HepG2 (cell line): ENCODE measurements around the gene ABHD13. TPM values are rescaled to one million over a fixed set of nuclear protein-coding genes. Genes with fewer than 3 reads are reported as not detected.

Source experiments
- AGO1 ChIP-seq: fragments of 200-400 bp; formaldehyde crosslinking; IDR thresholded peaks from 2 replicates; pipeline ENCODE4 v1.6.1; 2017; ENCODE audit warnings: mild to moderate bottlenecking, low read depth, low read length, moderate library complexity; ENCODE audit not compliant: poor library complexity, severe bottlenecking
- FLYWCH1 ChIP-seq: sonication (generic); formaldehyde crosslinking; IDR thresholded peaks from 2 replicates; pipeline ENCODE4 v1.8.1; 2023; ENCODE audit warnings: mild to moderate bottlenecking, missing genetic modification reagents
- GATA4 ChIP-seq: sonication (generic); IDR thresholded peaks from 2 replicates; pipeline ENCODE4 v1.6.1; 2016; ENCODE audit warnings: antibody characterized with exemption, low read depth, borderline replicate concordance
- HMG20B ChIP-seq: conservative IDR thresholded peaks from 2 replicates; pipeline ENCODE4 v1.6.1; 2016; ENCODE audit warnings: missing genetic modification reagents, missing compliant biosample characterization
- HOXA7 ChIP-seq: sonication (generic); formaldehyde crosslinking; IDR thresholded peaks from 2 replicates; pipeline ENCODE4 v1.8.1; 2022; ENCODE audit warnings: mild to moderate bottlenecking, missing genetic modification reagents, moderate library complexity
- ISX ChIP-seq: sonication (generic); formaldehyde crosslinking; conservative IDR thresholded peaks from 2 replicates; pipeline ENCODE4 v1.5.0; 2020; ENCODE audit warnings: missing genetic modification reagents
- KDM6A ChIP-seq: IDR thresholded peaks from 2 replicates; pipeline ENCODE4 v1.6.1; 2016; ENCODE audit warnings: low read depth
- MED1 ChIP-seq: sonication (generic); formaldehyde crosslinking; IDR thresholded peaks from 2 replicates; pipeline ENCODE4 v1.4.0; 2020; ENCODE audit warnings: missing genetic modification reagents
- MTF1 ChIP-seq: sonication (generic); formaldehyde crosslinking; IDR thresholded peaks from 2 replicates; pipeline ENCODE4 v1.5.0; 2020; ENCODE audit warnings: missing genetic modification reagents
- NPAS2 ChIP-seq: sonication (generic); formaldehyde crosslinking; IDR thresholded peaks from 2 replicates; pipeline ENCODE4 v1.8.0; 2022; ENCODE audit warnings: mild to moderate bottlenecking, missing genetic modification reagents, borderline replicate concordance
- RORA ChIP-seq: sonication (generic); formaldehyde crosslinking; IDR thresholded peaks from 2 replicates; pipeline ENCODE4 v1.5.0; 2020; ENCODE audit warnings: mild to moderate bottlenecking, missing genetic modification reagents, moderate library complexity
- SMAD1 ChIP-seq: sonication (generic); formaldehyde crosslinking; IDR thresholded peaks from 2 replicates; pipeline ENCODE4 v1.4.0; 2020; ENCODE audit warnings: missing genetic modification reagents, low read depth, mild to moderate bottlenecking, borderline replicate concordance
- TBX2 ChIP-seq: sonication (generic); formaldehyde crosslinking; IDR thresholded peaks from 2 replicates; pipeline ENCODE4 v1.5.0; 2020; ENCODE audit warnings: missing genetic modification reagents, mild to moderate bottlenecking, borderline replicate concordance
- ZMYM4 ChIP-seq: sonication (generic); formaldehyde crosslinking; IDR thresholded peaks from 2 replicates; pipeline ENCODE4 v1.8.1; 2023; ENCODE audit warnings: mild to moderate bottlenecking, missing genetic modification reagents
- ZNF234 ChIP-seq: sonication (generic); formaldehyde crosslinking; conservative IDR thresholded peaks from 2 replicates; pipeline ENCODE4 v1.5.1; 2020; ENCODE audit warnings: mild to moderate bottlenecking, missing genetic modification reagents
- ZNF34 ChIP-seq: sonication (generic); formaldehyde crosslinking; IDR thresholded peaks from 2 replicates; pipeline ENCODE4 v1.4.0; 2020; ENCODE audit warnings: mild to moderate bottlenecking, missing genetic modification reagents, borderline replicate concordance
- ZNF670 ChIP-seq: sonication (generic); formaldehyde crosslinking; IDR thresholded peaks from 2 replicates; pipeline ENCODE4 v1.8.0; 2022; ENCODE audit warnings: mild to moderate bottlenecking, missing genetic modification reagents, borderline replicate concordance
- ZNF724P ChIP-seq: sonication (generic); formaldehyde crosslinking; IDR thresholded peaks from 2 replicates; pipeline ENCODE4 v1.8.0; 2022; ENCODE audit warnings: missing genetic modification reagents, borderline replicate concordance
- ZNF777 ChIP-seq: sonication (generic); formaldehyde crosslinking; IDR thresholded peaks from 2 replicates; pipeline ENCODE4 v1.4.0; 2020; ENCODE audit warnings: missing genetic modification reagents
- ZNF782 ChIP-seq: sonication (generic); formaldehyde crosslinking; IDR thresholded peaks from 2 replicates; pipeline ENCODE4 v1.4.0; 2020; ENCODE audit warnings: missing genetic modification reagents, mild to moderate bottlenecking, borderline replicate concordance
- polyA plus RNA-seq, 8 experiments: library from polyadenylated mRNA; depleted of rRNA in 3 of 8; stranded (reverse) in 7 of 8; unstranded in 1 of 8; fragments of >200 nt; fragmentation: Illumina TruSeq in 4 of 8; extraction: Trizol in 4 of 8; gene quantifications; 2 replicates each; pipeline versions ENCODE4 v1.2.1 to v1.2.3, GENCODE V29; 2011 to 2016; ENCODE audit warnings: low read depth in 4 of 8, missing spikeins in 1 of 8, mixed read lengths in 1 of 8; ENCODE audit not compliant: insufficient read depth in 1 of 8
- total RNA-seq, 5 experiments: library from RNA; depleted of rRNA; stranded (reverse); fragments of >200 nt; fragmentation: Illumina TruSeq; extraction: Trizol; gene quantifications; 2 replicates each; pipeline ENCODE4 v1.2.3, GENCODE V29; 2016; ENCODE audit warnings: low read depth in 1 of 5
- TF ChIP-seq, protein P1 (sequence below): sonication (generic); formaldehyde crosslinking; IDR thresholded peaks from 2 replicates; pipeline ENCODE4 v1.9.0; 2021; ENCODE audit warnings: missing genetic modification reagents, borderline replicate concordance
- TF ChIP-seq, protein P2 (sequence below): sonication (generic); formaldehyde crosslinking; conservative IDR thresholded peaks from 2 replicates; pipeline ENCODE4 v1.4.0; 2020; ENCODE audit warnings: missing genetic modification reagents
- TF ChIP-seq, protein P3 (sequence below): sonication (generic); formaldehyde crosslinking; IDR thresholded peaks from 2 replicates; pipeline ENCODE4 v1.4.0; 2020; ENCODE audit warnings: missing genetic modification reagents, borderline replicate concordance
- TF ChIP-seq, protein P4 (sequence below): sonication (generic); formaldehyde crosslinking; IDR thresholded peaks from 2 replicates; pipeline ENCODE4 v1.4.0; 2020; ENCODE audit warnings: missing genetic modification reagents

Gene ABHD13
- total and polyA plus RNA-seq, 2 of the 13 experiments (the other 11 are each of a cell fraction or from before 2014, with no cell fraction given): 4.3 to 6.2 TPM

DNA sequence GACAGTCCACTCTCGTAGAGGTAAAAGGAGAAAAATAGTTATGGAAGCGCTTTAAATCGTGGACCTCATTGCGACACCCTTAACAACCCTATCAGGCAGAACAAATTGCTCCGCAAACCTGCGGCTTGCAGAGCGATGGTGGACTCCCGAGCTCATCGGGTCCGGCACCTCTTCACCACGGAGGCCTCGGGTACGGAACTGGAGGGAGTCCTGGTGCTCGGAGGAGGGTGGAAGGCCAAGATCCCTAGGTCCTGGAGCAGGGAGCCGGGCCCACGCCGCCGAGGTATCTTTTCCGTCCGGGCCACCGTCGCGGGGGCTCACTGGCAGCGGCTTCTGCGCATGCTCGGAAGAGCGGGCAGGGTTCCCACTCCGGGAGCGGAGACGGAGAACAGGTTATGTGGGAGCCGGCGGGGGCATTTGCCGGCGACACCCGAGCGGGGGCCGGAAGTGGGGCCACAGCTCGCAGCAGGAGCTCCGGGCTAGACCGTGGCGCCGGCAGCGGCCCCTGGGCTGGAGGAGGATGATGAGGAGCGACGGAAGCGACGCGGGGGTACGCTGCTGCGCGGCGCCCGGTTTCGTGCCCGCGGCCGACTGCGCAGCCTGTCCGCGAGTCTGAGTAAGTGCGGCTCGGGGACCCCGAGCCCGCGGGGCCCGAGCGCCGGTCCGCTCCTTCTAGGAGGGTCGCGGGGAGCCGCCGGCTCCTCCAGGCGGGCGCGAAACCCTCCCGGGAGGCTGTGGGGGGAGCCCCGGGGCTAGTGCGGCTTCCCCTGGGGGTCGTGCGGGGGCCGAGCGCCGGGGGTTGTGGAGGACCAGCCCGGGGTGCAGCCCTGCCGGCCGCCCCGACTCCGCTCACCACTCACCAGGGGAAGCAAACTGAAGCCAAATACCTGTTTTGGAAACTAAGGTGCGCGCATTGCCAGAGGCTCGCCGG lies at the start of gene ABHD13 (continued):
- TF ChIP-seq, protein P1, sequence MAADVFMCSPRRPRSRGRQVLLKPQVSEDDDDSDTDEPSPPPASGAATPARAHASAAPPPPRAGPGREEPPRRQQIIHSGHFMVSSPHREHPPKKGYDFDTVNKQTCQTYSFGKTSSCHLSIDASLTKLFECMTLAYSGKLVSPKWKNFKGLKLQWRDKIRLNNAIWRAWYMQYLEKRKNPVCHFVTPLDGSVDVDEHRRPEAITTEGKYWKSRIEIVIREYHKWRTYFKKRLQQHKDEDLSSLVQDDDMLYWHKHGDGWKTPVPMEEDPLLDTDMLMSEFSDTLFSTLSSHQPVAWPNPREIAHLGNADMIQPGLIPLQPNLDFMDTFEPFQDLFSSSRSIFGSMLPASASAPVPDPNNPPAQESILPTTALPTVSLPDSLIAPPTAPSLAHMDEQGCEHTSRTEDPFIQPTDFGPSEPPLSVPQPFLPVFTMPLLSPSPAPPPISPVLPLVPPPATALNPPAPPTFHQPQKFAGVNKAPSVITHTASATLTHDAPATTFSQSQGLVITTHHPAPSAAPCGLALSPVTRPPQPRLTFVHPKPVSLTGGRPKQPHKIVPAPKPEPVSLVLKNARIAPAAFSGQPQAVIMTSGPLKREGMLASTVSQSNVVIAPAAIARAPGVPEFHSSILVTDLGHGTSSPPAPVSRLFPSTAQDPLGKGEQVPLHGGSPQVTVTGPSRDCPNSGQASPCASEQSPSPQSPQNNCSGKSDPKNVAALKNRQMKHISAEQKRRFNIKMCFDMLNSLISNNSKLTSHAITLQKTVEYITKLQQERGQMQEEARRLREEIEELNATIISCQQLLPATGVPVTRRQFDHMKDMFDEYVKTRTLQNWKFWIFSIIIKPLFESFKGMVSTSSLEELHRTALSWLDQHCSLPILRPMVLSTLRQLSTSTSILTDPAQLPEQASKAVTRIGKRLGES (CRISPR knock-in tag): no peak
- TF ChIP-seq GATA4 (no peak; the same call in 1 of the 2 replicates), KDM6A (CRISPR knock-in tag) (no peak), MTF1 (no peak), SMAD1 (peak; percentile 79; the same call in 1 of the 2 replicates), RORA (CRISPR knock-in tag) (no peak), ZNF34 (CRISPR knock-in tag) (no peak), HMG20B (CRISPR knock-in tag) (peak; percentile 82; the same call in 1 of the 2 replicates), HOXA7 (CRISPR knock-in tag) (no peak), ISX (CRISPR knock-in tag) (no peak), NPAS2 (CRISPR knock-in tag) (no peak), ZMYM4 (CRISPR knock-in tag) (peak; percentile 96), TBX2 (CRISPR knock-in tag) (peak; percentile 67), MED1 (CRISPR knock-in tag) (peak; percentile 52), ZNF724P (CRISPR knock-in tag) (peak; percentile 63; the same call in 1 of the 2 replicates), ZNF777 (CRISPR knock-in tag) (peak; percentile 94), ZNF234 (no peak), ZNF782 (CRISPR knock-in tag) (peak; percentile 56; the same call in 1 of the 2 replicates), AGO1 (no peak), ZNF670 (no peak), FLYWCH1 (CRISPR knock-in tag) (no peak)
- TF ChIP-seq, protein P2, sequence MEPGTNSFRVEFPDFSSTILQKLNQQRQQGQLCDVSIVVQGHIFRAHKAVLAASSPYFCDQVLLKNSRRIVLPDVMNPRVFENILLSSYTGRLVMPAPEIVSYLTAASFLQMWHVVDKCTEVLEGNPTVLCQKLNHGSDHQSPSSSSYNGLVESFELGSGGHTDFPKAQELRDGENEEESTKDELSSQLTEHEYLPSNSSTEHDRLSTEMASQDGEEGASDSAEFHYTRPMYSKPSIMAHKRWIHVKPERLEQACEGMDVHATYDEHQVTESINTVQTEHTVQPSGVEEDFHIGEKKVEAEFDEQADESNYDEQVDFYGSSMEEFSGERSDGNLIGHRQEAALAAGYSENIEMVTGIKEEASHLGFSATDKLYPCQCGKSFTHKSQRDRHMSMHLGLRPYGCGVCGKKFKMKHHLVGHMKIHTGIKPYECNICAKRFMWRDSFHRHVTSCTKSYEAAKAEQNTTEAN (CRISPR knock-in tag): peak; percentile 34; the same call in 1 of the 2 replicates
- TF ChIP-seq, protein P3, sequence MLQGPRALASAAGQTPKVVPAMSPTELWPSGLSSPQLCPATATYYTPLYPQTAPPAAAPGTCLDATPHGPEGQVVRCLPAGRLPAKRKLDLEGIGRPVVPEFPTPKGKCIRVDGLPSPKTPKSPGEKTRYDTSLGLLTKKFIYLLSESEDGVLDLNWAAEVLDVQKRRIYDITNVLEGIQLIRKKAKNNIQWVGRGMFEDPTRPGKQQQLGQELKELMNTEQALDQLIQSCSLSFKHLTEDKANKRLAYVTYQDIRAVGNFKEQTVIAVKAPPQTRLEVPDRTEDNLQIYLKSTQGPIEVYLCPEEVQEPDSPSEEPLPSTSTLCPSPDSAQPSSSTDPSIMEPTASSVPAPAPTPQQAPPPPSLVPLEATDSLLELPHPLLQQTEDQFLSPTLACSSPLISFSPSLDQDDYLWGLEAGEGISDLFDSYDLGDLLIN (CRISPR knock-in tag): no peak
- TF ChIP-seq, protein P4, sequence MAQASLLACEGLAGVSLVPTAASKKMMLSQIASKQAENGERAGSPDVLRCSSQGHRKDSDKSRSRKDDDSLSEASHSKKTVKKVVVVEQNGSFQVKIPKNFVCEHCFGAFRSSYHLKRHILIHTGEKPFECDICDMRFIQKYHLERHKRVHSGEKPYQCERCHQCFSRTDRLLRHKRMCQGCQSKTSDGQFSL (CRISPR knock-in tag): no peak
